B cell (primary cell): ENCODE measurements around the gene DSCAML1. TPM values are rescaled to one million over a fixed set of nuclear protein-coding genes. Genes with fewer than 3 reads are reported as not detected.

Experiments used
- ATAC-seq: fragments of 200-7000 bp; cut with Tn5 transposase; one replicate; pipeline ENCODE4 v1.10.0; 2021; ENCODE audit warnings: low read depth, mild to moderate bottlenecking, moderate number of reproducible peaks, moderate library complexity
- CTCF ChIA-PET: fragments of 350-600 bp; sonication (Branson Sonifier 250); formaldehyde crosslinking; loops from one replicate; lab custom pipeline; 2021; ENCODE audit warnings: antibody characterized with exemption, inconsistent platforms; lab: Charles Lee
- POLR2A ChIA-PET: fragments of 350-600 bp; sonication (Branson Sonifier 250); formaldehyde crosslinking; loops from one replicate; lab custom pipeline; 2021; ENCODE audit warnings: antibody characterized with exemption; lab: Charles Lee
- DNase-seq: peaks from one replicate; pipeline ENCODE4 v3.0.0; 2013
- H2AFZ ChIP-seq: 2 replicates; pipeline ENCODE4 v1.6.1; 2012; ENCODE audit warnings: mild to moderate bottlenecking, low read depth, low read length; ENCODE audit not compliant: insufficient read depth, poor library complexity, severe bottlenecking
- H3K27ac ChIP-seq, 2 donors: 1 replicate in 1 of 2; 2 replicates in 1 of 2; pipeline ENCODE4 v1.5.1; 2012 to 2013; ENCODE audit warnings: low read length in 2 of 2, mild to moderate bottlenecking in 2 of 2, moderate library complexity in 1 of 2
- H3K27me3 ChIP-seq, 4 experiments: fragments of 200-600 bp in 1 of 4; sonication (generic) in 1 of 4; replicated peaks in 1 of 4; 1 replicate in 2 of 4; 2 replicates in 2 of 4; pipeline versions ENCODE4 v1.6.1 to v1.7.0; 2013 to 2016; ENCODE audit warnings: low read length in 3 of 4, mild to moderate bottlenecking in 2 of 4, mixed read lengths in 1 of 4, moderate library complexity in 1 of 4; ENCODE audit not compliant: insufficient read depth in 4 of 4, control insufficient read depth in 3 of 4; ENCODE audit errors: control extremely low read depth in 1 of 4
- H3K36me3 ChIP-seq, 2 experiments: replicated peaks in 1 of 2; 1 replicate in 1 of 2; 2 replicates in 1 of 2; pipeline versions ENCODE4 v1.6.1 to v1.7.1; 2013; ENCODE audit warnings: low read length in 1 of 2; ENCODE audit not compliant: insufficient read depth in 2 of 2, control insufficient read depth in 1 of 2; ENCODE audit errors: control extremely low read depth in 1 of 2, extremely low read depth in 1 of 2
- H3K4me1 ChIP-seq, 2 donors: fragments of 200-600 bp in 1 of 2; sonication (generic) in 1 of 2; 1 replicate in 1 of 2; 2 replicates in 1 of 2; pipeline versions ENCODE4 v1.5.1 to v1.6.1; 2013 to 2017; ENCODE audit warnings: low read length in 2 of 2; ENCODE audit not compliant: control insufficient read depth in 2 of 2, insufficient read depth in 2 of 2
- H3K4me2 ChIP-seq: replicated peaks from 2 replicates; pipeline ENCODE3; 2012; ENCODE audit warnings: mild to moderate bottlenecking, low read depth, low read length; ENCODE audit not compliant: poor library complexity, severe bottlenecking
- H3K4me3 ChIP-seq, 5 experiments: fragments of 200-600 bp in 1 of 5; sonication (generic) in 1 of 5; 1 replicate in 3 of 5; 2 replicates in 2 of 5; pipeline versions ENCODE4 v1.5.1 to v1.7.0; 2011 to 2016; ENCODE audit warnings: low read length in 4 of 5, mild to moderate bottlenecking in 4 of 5, low read depth in 2 of 5, control low read depth in 1 of 5, moderate library complexity in 1 of 5; ENCODE audit not compliant: insufficient read depth in 1 of 5; ENCODE audit errors: control extremely low read depth in 1 of 5, extremely low read depth in 1 of 5
- H3K79me2 ChIP-seq: fragments of 200-600 bp; sonication (generic); one replicate; pipeline ENCODE4 v1.6.0; 2016; ENCODE audit warnings: low read length; ENCODE audit not compliant: control insufficient read depth, insufficient read depth
- H3K9ac ChIP-seq: fragments of 200-600 bp; sonication (generic); 2 replicates; pipeline ENCODE4 v1.6.1; 2017; ENCODE audit warnings: mild to moderate bottlenecking, low read length, moderate library complexity
- H3K9me3 ChIP-seq, 3 donors: one replicate each; pipeline versions ENCODE4 v1.6.1 to v1.7.1; 2013; ENCODE audit warnings: low read length in 2 of 3; ENCODE audit not compliant: control insufficient read depth in 2 of 3, insufficient read depth in 1 of 3; ENCODE audit errors: control extremely low read depth in 1 of 3
- H4K20me1 ChIP-seq: 2 replicates; pipeline ENCODE4 v1.6.0; 2012; ENCODE audit warnings: mild to moderate bottlenecking, low read length; ENCODE audit not compliant: insufficient read depth, control insufficient read depth, poor library complexity, severe bottlenecking
- H3K27ac Mint-ChIP-seq: one replicate; pipeline ENCODE4 v1.8.0; 2021; ENCODE audit warnings: mixed read lengths
- H3K27me3 Mint-ChIP-seq: one replicate; pipeline ENCODE4 v1.8.0; 2021; ENCODE audit warnings: mixed read lengths
- H3K4me1 Mint-ChIP-seq: one replicate; pipeline ENCODE4 v1.8.0; 2021; ENCODE audit warnings: mixed read lengths
- H3K4me3 Mint-ChIP-seq: one replicate; pipeline ENCODE4 v1.8.0; 2021; ENCODE audit warnings: mixed read lengths
- H3K9me3 Mint-ChIP-seq: one replicate; pipeline ENCODE4 v1.8.0; 2022; ENCODE audit warnings: mixed read lengths; ENCODE audit not compliant: insufficient read depth
- CTCF ChIP-seq: fragments of 200-600 bp; IDR thresholded peaks from one replicate; pipeline ENCODE4 v1.8.0; 2022; ENCODE audit warnings: antibody characterized with exemption, mild to moderate bottlenecking
- EZH2 ChIP-seq: IDR thresholded peaks from 2 replicates; pipeline ENCODE4 v1.6.1; 2012; ENCODE audit warnings: borderline replicate concordance, low read depth, mild to moderate bottlenecking, moderate library complexity, low read length; ENCODE audit not compliant: insufficient read depth, poor library complexity, severe bottlenecking
- WGBS: methylation state at CpG from one replicate; pipeline ENCODE4 v1.1.5; 2013; ENCODE audit warnings: missing lambda C conversion rate; ENCODE audit not compliant: insufficient coverage; 5-methylcytosine and 5-hydroxymethylcytosine counted together
- intact Hi-C: fragments of 100-400 bp; cut with micrococcal nuclease; formaldehyde crosslinking; loops from one replicate; pipeline ENCODE4 v1.10.0; 2022
- polyA plus RNA-seq: library from polyadenylated mRNA; depleted of rRNA; stranded (reverse); fragments of >200 nt; gene quantifications from 2 replicates; pipeline ENCODE4 v1.2.3, GENCODE V29; 2012
- total RNA-seq, 2 donors: library from RNA; stranded (reverse); fragments of 120-200 nt in 1 of 2; gene quantifications; 1 replicate in 1 of 2; 2 replicates in 1 of 2; pipeline versions ENCODE4 v1.2.3 to v1.2.4, GENCODE V29; 2013 to 2022

DSCAML1 gene
- total and polyA plus RNA-seq, 2 donors (not counting 1 experiment from before 2014, with no cell fraction given) = 1.2 to 6.2 TPM

DNA sequence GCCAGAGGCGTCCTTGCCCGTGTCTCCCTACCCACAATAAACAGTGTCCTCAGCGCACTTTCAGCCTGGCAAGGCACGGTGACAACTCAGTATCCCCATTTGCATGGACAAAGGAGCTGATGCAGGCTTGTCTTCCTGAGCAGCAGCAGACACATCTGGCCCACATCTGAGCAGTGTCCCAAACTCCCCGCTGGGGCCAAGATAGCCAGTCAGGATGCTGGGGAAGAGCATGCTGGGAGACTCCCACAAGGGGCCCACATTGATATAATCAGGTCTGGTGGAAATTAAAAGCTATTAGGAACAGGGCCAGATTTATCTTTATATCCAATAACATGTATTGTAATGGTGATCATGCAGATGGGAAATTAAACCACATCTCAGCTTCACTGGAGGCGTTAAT lies 24.7 kb downstream of the DSCAML1 start:
- peaks cover 0 to 2% of the 10 kb centered on the region in 2 experiments for H3K36me3 ChIP-seq
- Mint-ChIP-seq H3K9me3 (no peaks in the 10 kb centered on the region), H3K27ac (no peak overlapping the region), H3K4me3 (no peak overlapping the region), H3K27me3 (peaks cover 27% of the 10 kb centered on the region), H3K4me1 (no peaks in the 10 kb centered on the region)
- H4K20me1 ChIP-seq = no peaks in the 10 kb centered on the region
- no peak overlapping the region for H3K27ac ChIP-seq
- H3K4me2 ChIP-seq = no peak overlapping the region
- CTCF ChIA-PET = no interaction called here
- no peak overlapping the region for H3K4me3 ChIP-seq
- H3K27me3 ChIP-seq = peaks cover 0 to 24% (median 0%) of the 10 kb centered on the region in 4 experiments
- H3K4me1 ChIP-seq = no peaks in the 10 kb centered on the region
- 96% methylated on average over 5 of the region's 6 CpGs for WGBS
- TF ChIP-seq EZH2 (no peak), CTCF (no peak)
- H2AFZ ChIP-seq = no peak overlapping the region
- no peak overlapping the region for H3K9ac ChIP-seq
- no peaks in the 10 kb centered on the region for H3K9me3 ChIP-seq
- POLR2A ChIA-PET = no interaction called here
- ATAC-seq = no peak
- no peaks in the 10 kb centered on the region for H3K79me2 ChIP-seq
- no peak for DNase-seq
- intact Hi-C loops = no loop called here

DNA sequence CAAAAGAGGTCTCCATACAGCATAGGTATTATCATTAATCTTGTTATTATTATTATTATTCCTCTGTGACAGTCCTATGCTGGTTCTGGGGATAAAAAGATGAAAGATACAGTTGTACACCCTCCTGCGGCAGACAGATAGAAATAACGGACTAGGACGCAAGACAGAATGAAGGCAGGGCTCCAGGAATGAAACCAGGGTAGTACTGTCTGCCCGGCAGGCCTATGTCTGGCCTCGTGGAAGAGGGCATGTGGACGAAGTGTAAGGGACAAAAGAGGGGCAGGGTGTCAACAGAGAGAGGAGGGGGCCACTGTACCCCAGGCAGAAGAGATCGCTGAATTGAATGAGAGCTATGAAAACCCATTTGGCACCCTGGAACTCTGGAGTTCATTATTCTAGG lies 25.2 kb downstream of the DSCAML1 start:
- no peaks in the 10 kb centered on the region for H4K20me1 ChIP-seq
- ATAC-seq (no peak), DNase-seq (no peak)
- H3K9me3 Mint-ChIP-seq = no peaks in the 10 kb centered on the region
- no peak overlapping the region for H3K4me2 ChIP-seq
- H2AFZ ChIP-seq = no peak overlapping the region
- H3K4me3 Mint-ChIP-seq = no peak overlapping the region
- H3K36me3 ChIP-seq = peaks cover 0 to 2% of the 10 kb centered on the region in 2 experiments
- TF ChIP-seq EZH2 (no peak), CTCF (no peak)
- POLR2A ChIA-PET = no interaction called here
- H3K9ac ChIP-seq = no peak overlapping the region
- intact Hi-C loops = no loop called here
- H3K9me3 ChIP-seq = no peaks in the 10 kb centered on the region
- CTCF ChIA-PET = no interaction called here
- no peak overlapping the region for H3K27ac Mint-ChIP-seq
- H3K4me1 ChIP-seq = no peaks in the 10 kb centered on the region
- H3K4me1 Mint-ChIP-seq = no peaks in the 10 kb centered on the region
- 93% methylated on average over 7 of the region's 7 CpGs for WGBS
- H3K27me3 ChIP-seq = peaks cover 0 to 22% (median 0%) of the 10 kb centered on the region in 4 experiments
- no peak overlapping the region for H3K4me3 ChIP-seq
- H3K79me2 ChIP-seq = no peaks in the 10 kb centered on the region
- peaks cover 24% of the 10 kb centered on the region for H3K27me3 Mint-ChIP-seq
- no peak overlapping the region for H3K27ac ChIP-seq
